8988T (cell line): ENCODE results near the gene NLRP7.
"Not testable (repeated sequence)": the region's sequence is repeated elsewhere in the genome, so short reads cannot be mapped to it uniquely, and the experiment has no call there.

Source experiments
- DNase-seq: peaks from one replicate; pipeline ENCODE4 v3.0.0; 2011

The NLRP7 gene

DNA sequence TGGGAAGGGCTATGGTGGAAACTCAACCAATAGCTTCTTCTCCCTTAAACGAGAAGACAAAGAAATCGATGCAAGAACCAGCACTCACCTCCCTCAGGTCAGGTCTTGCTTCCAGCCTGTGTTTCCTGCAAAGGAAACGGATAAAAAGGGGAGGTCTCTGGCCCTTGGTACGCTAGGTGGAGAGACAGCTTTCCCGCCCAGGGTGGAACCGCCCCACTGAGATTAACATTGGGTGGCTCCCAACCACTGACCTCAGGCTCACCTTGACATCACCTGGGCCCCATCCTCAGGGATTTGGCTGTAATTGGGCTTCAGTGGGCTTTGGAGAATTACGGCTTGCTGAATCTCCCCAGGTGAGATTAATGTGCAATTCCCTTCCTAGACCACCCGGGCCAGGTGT is at the start of gene NLRP7:
Gene NLRP7 (minus strand): TSS at position 150 of the 400 bp plus-strand sequence.
- no peak for DNase-seq

DNA sequence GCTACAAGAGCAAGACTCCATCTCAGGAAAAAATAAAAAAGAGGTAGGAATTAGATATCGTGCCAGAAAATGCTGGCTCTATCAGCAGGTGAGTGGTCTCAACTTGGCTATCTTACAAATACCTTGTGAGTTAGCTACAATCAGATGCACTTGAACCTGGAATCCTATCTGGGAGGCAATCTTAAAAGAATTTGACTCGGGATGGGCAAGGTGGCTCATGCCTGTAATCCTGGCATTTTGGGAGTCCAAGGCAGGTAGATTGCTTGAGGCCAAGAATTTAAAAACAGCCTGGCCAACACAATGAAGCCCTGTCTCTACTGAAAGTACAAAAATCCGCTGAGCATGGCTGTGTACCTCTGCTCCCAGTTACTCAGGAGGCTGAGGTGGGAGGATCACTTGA is 48.2 kb upstream of the NLRP7 start:
- DNase-seq, result no peak

DNA sequence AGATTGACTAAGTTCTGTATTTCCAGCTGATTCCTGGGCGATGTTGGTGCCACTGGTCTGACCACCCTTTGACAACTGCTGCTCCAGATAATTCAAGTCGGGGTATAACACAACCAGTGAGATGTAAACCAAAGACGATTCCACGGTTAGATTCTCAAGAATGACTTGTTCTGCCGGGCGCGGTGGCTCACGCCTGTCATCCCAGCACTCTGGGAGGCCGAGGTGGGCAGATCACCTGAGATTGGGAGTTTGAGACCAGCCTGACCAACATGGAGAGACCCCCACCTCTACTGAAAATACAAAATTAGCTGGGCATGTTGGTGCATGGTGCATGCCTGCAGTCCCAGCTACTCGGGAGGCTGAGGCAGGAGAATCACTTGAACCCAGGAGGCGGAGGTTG is 42.2 kb upstream of the NLRP7 start:
- not testable (repeated sequence) for DNase-seq

DNA sequence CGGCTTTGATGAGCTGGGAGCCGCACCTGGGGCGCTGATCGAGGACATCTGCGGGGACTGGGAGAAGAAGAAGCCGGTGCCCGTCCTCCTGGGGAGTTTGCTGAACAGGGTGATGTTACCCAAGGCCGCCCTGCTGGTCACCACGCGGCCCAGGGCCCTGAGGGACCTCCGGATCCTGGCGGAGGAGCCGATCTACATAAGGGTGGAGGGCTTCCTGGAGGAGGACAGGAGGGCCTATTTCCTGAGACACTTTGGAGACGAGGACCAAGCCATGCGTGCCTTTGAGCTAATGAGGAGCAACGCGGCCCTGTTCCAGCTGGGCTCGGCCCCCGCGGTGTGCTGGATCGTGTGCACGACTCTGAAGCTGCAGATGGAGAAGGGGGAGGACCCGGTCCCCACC is 35.2 kb upstream of the NLRP7 start:
- DNase-seq, result not testable (repeated sequence)

DNA sequence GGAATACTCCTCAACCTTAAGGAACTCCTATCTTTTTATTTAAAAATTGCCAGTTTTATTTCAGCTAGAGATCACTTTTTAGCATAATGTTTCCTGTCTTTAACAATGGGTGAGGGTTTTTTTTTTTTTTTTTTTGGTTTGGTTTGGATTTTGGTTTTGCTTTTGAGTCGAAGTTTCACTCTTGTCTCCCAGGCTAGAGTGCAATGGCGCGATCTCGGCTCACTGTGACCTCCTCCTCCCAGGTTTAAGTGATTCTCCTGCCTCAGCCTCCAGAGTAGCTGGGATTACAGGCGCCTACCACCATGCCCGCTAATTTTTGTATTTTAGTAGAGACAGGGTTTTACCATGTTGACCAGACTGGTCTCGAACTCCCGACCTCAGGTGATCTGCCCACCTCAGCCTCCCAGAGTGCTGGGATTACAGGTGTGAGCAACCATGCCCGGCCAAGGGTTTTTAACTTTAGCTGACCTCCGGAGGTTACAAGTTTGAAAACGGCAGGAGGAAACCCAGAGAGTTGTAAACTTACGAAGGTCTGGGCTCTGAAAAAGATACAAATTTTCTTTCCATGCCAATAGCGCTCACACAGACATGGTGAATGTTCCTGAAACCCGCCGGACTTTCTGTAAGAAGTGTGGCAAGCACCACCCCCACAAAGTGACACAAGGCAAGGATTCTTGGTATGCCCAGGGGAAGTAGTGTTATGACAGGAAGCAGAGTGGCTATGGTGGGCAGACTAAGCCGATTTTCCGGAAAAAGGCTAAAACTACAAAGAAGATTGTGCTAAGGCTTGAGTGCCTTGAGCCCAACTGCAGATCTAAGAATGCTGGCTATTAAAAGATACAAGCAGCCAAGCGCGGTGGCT is 26.1 kb upstream of the NLRP7 start:
- not testable (repeated sequence) for DNase-seq

DNA sequence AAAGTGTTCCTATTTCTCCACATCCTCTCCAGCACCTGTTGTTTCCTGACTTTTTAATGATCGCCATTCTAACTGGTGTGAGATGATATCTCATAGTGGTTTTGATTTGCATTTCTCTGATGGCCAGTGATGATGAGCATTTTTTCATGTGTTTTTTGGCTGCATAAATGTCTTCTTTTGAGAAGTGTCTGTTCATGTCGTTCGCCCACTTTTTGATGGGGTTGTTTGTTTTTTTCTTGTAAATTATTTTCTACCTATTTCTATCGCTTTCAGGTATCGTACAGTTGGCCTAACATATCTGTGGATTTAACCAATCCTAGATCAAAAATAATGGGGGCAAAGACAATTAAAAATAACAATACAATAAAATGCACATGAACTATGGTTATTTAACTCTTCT is 24.1 kb upstream of the NLRP7 start:
- not testable (repeated sequence) for DNase-seq

DNA sequence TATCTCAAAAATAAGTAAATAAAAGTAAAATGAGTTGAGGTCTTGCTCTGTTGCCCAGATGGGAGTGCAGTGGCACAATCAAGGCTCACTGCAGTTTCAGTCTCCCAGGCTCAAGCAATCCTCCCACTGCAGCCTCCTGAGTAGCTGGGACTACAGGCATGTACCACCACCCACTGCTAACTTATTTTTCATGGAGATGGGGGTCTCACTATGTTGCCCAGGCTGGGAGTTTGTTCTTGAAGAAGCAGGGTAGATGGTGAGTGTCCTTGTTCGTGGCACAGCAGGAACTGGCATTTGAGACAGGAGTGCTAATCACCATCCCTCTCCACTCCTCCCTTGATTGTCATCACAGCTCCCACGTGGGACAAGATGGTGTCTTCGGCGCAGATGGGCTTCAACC is 22.3 kb upstream of the NLRP7 start:
- DNase-seq, result no peak

DNA sequence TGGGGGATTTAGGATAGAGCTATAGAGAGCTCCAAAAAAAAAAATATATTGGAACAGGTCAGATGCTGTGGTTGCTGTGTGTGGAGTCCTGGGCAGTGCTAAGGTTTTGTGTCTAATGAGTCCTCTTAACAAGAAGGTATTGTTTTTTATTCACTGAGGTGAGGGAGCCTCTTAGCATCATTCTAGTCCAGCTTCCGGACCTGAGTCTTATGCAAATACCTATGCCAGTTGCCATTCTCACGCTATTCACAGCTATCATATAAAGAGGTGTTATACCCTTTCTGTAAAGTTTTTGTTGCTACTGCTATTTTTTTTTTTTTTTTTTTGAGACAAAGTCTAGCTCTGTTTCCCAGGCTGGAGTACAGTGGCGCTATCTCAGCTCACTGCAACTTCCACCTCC is 20.3 kb upstream of the NLRP7 start:
- DNase-seq, result no peak

DNA sequence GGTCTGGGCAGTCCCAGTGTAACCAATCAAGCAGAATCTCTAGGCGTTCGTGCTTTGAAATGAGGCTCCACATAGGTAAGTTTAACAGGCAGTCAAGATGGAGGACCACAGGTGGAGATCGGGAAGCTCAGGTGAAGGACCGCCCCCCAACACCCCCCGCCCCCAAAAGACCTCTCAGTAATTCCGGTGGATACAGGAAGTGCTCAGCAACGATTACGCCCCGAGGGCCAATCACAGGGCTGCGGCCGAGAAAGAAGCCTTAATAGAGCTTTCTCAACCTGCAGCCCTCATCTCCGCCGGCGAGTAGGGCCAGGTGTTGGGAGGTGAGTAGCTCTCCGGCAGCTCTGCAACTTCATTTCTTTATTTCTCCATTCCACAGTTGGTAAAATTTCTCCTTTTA is 17.7 kb upstream of the NLRP7 start:
- DNase-seq, result not testable (repeated sequence)

DNA sequence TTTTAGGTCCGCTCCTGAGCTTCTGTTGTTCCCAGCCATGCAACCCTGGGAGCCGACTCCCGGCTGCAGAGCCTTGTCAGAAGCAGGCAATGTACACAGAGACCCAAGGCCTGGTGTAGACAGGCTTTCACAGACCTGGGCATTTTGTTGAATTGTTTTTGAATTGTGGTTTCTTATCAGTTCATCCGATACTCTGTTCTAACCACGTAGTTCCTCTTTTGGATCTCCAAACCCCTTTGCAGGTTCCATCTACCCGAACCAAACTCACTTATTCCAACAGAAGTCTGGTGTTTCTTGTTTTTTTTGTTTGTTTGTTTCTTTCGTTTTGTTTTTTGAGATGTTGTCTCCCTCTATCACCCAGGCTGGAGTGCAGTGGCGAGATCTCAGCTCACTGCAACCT is 12.5 kb upstream of the NLRP7 start:
- DNase-seq, result no peak

DNA sequence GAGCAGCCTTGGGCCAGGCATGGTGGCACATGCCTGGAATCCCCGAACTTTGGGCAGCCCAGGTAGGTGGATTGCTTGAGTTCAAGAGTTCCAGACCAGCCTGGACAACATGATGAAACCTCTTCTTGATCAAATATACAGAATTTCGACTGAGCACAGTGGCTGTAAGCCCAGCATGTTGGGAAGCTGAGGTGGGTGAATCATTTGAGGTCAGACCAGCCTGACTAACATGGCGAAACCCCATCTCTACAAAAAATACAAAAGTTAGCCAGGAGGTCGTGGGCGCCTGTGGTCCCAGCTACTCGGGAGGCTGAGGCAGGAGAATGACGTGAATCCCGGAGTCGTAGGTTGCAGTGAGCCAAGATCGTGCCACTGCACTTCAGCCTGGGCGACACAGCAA is 8.0 kb upstream of the NLRP7 start:
- DNase-seq, result no peak

DNA sequence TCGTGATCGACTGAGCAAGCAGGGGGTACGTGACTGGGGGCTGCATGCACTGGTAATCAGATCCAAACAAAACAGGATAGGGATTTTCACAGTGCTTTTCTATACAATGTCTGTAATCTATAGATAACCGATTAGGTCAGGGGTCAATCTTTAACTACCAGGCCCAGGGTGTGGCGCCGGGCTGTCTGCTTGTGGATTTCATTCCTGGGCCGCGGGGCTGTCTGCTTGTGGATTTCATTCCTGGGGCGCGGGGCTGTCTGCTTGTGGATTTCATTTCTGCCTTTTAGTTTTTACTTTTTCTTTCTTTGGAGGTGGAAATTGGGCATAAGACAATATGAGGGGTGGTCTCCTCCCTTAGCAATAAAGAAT is 6.0 kb upstream of the NLRP7 start:
- not testable (repeated sequence) for DNase-seq

DNA sequence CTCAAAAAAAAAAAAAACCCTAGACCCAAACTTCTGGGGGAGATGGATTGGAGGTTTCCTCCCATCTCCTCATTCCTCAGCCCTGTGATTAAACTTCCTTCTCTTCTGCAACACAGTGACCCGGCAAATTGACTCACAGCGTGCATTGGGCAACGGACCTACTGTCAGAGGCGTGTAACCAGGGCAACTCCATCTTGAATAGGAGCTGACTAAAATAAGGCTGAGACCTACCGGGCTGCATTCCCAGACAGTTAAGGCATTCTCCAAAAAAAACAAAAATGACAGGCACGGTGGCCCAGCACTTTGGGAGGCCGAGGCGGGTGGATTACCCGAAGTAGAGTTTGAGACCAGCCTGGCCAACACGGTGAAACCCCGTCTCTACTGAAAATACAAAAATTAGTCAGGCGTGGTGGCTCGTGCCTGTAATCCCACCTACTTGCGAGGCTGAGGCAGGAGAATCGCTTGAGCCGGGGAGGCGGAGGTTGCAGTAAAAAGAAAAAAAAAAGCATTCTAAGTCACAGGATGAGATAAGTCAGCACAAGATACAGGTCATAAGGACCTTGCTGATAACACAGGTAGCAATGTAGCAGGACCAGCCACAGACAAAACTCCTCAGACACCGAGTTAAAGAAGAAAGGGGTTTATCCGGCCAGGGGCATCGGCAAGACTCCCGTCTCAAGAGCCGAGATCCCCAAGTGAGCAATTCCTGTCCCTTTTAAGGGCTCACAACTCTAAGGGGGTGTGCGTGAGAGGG is 5.4 kb upstream of the NLRP7 start:
- DNase-seq, result no peak

DNA sequence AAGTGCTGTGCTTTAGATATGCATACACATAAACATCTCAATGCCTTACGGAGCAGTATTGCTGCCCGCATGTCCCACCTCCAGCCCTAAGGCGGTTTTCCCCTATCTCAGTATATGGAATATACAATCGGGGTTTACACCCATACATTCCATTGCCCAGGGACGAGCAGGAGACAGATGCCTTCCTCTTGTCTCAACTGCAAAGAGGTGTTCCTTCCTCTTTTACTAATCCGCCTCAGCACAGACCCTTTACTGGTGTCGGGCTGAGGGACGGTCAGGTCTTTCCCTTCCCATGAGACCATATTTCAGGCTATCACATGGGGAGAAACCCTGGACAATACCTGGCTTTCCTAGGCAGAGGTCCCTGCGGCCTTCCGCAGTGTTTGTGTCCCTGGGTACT is 3.2 kb upstream of the NLRP7 start:
- DNase-seq, result not testable (repeated sequence)

DNA sequence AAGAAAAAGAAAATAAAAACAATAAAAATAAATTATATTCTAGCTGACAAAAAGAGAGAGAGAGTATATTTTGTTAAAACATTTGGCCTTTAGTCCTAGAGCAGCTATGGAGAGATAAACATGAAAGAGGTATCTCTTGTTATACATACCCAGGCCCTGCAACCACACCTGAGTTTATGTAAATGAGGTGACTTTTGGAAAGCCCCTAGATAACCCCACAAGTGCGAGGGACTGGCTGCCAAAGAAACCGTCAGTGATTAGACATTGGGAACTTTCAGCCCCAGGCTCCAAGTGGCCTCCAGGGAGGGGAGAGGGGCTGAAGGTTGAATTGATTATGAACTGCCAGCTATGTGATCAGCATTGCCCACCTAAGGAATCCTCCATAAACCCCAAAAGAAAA is 2.1 kb upstream of the NLRP7 start:
- DNase-seq, result no peak

DNA sequence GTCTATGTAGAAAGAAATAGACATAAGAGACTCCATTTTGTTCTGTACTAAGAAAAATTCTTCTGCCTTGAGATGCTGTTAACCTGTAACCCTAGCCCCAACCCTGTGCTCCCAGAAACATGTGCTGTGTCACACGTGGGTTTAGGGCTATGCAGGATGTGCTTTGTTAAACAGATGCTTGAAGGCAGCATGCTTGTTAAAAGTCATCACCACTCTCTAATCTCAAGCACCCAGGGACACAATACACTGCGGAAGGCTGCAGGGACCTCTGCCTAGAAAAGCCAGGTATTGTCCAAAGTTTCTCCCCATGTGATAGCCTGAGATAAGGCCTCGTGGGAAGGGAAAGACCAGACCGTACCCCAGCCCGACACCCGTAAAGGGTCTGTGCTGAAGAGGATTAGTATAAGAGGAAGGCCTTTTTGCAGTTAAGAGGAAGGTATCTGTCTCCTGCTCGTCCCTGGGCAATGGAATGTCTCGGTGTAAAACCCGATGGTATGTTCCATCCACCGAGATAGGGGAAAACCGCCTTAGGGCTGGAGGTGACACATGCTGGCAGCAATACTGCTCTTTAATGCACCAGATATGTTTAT is 3.5 kb downstream of the NLRP7 start:
- DNase-seq, result not testable (repeated sequence)

DNA sequence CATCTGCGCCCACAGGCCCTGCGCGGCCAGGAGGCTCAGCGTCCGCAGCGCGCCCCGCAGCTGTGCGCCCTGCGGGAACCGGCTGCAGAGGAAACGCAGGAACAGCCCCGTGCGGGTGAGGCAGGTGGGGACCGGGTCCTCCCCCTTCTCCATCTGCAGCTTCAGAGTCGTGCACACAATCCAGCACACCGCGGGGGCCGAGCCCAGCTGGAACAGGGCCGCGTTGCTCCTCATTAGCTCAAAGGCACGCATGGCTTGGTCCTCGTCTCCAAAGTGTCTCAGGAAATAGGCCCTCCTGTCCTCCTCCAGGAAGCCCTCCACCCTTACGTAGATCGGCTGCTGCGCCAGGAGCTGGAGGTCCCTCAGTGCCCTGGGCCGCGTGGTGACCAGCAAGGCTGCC is 7.8 kb downstream of the NLRP7 start:
- DNase-seq, result not testable (repeated sequence)

DNA sequence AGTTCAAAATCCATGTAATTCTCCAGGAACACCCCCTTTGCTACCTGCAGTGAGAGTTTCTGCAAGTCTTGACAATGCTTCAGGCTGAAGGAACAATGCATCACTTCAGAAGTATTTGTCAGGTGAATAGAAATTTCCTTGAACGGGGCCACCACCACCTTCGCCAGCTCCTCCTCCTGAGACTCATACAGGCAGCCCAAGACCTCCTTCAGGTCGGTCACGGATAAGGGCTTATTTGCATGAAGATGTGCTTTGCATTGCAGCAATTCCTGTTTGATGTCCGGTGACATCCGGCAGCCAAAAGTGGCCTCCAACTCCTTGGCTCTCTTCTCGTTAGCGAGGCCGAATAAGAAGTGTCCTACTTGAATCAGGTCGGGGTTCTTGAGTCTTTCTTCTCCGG is 8.4 kb downstream of the NLRP7 start:
- no peak for DNase-seq

DNA sequence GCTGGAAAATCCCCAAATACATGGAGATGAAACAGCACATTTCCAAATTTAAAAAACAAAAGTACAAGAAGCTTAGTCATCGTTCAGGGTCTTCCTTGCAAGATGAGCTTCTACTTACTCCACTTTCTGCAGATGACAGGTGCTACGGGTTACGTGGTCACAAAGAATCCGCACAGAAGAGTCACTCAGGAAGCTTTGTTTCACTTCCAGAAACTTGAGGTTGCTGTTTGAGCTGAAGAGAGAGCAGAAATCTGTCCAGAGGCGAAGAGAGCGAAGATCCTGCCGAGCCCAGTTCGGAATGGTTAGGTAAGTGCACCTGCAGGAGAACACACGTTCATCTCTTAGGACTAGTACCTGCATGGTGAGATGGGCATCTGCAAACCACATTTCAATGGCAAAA is 9.4 kb downstream of the NLRP7 start:
- DNase-seq, result no peak

DNA sequence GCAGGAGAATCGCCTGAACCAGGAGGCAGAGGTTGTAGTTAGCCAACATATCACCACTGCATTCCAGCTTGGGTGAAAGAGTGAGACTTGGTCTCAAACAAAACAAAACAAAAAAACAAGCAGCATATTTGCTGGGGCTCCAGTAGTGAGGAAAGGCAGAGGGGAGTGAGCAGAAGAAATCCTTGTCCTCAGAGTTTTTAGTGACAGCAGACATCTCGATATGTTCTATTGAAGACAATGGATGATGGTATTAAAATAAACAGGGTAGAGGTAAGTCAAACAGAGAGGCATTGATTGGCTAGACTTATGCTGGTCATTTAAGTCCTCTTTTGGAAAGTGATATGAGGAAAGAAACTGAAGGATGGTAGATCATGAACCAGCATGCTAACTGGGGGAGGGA is 19.0 kb downstream of the NLRP7 start:
- DNase-seq, result no peak

DNA sequence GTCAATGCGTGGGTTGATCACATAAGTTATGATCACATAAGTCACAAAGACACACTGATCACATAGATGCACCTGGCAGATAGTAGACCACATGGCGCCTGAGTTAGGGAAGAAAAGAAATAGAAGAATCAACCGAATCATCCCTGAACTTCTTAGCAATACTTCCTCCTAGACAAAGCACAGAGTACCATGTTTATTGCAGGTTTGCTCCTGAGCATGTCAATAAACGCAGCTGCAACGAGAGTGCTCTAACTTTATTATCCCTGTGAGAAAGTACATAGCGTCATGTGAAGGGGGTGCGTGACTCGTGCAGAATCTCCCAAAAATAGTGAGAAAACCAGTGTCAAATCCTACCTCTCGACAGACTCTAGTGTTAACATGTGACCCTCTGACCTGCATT is 24.1 kb downstream of the NLRP7 start:
- DNase-seq, result no peak

DNA sequence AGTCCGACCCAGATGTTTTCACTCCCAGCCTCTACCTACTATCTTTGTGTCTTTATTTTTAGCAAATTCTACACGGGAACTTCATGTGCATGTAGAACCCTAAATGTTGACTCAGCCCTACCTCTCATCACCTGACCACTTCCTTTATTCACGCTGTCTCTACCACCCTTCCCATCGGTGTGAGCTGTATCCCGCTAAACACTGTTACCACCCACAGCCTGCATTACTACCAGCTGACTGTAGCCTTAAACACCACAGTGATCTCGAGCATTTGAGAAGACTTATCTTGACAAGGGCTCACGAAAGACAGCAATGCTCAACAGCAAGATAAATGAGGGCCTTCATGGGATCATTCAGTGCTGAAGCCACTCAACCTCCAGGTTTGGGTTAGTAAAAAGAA is 26.2 kb downstream of the NLRP7 start:
- no peak for DNase-seq

DNA sequence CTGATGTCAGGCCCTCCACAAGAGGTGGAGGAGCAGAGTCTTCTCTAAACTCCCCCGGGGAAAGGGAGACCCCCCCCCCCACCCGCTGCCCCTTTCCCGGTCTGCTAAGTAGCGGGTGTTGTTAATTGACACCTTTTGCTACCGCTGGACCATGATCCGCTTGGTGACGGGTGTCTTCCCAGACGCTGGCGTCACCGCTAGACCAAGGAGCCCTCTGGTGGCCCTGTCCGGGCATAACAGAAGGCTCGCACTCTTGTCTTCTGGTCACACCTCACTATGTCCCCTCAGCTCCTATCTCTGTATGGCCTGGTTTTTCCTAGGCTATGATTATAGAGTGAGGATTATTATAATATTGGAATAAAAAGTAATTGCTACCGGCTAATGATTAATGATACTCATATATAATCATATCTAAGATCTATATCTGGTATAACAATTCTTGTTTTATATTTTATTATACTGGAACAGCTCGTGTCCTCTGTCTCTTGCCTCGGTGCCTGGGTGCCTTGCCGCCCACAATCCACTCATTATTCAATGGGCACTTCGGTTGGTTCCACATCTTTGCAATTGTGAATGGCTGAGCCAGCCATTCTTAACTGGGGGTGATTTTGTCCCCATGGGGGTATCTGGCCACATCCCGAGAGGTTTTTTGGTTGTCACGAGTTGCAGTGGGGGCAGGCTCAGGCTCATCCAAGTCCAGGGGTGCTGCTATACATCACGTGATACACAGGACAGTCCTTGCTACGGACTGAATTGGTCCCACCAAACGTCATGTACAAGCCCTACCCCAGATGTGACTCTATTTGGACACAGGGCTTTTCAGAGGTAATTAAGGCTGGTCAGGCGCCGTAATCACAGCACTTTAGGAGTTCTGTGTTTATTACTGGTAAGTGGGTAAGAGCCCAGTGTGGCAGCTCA is 27.4 kb downstream of the NLRP7 start:
- DNase-seq, result not testable (repeated sequence)
